OCI-LY3 (cell line): ENCODE measurements around the gene MUCL3.

ENCODE experiments used
- H2AFZ ChIP-seq: fragments of 200-600, 300-600 bp; shearing (Covaris generic); 2 replicates; pipeline ENCODE4 v1.6.0; 2014; ENCODE audit warnings: antibody characterized with exemption, low read depth, low read length
- H3K27ac ChIP-seq: fragments of 200-600, 300-600 bp; sonication (generic); 2 replicates; pipeline ENCODE4 v1.5.1; 2014; ENCODE audit warnings: mild to moderate bottlenecking, low read length, moderate library complexity, mixed read lengths
- H3K27me3 ChIP-seq: fragments of 200-600, 300-600 bp; sonication (generic); 2 replicates; pipeline ENCODE4 v1.6.1; 2014; ENCODE audit warnings: low read depth, low read length, mixed read lengths
- H3K36me3 ChIP-seq: fragments of 200-600, 300-600 bp; sonication (generic); replicated peaks from 2 replicates; pipeline ENCODE3; 2014; ENCODE audit warnings: low read depth, low read length, mixed read lengths
- H3K4me1 ChIP-seq: fragments of 300-600, 200-600 bp; sonication (generic); 2 replicates; pipeline ENCODE4 v1.6.1; 2014; ENCODE audit warnings: low read length, mixed read lengths
- H3K4me2 ChIP-seq: fragments of 200-600, 300-600 bp; sonication (generic); 2 replicates; pipeline ENCODE4 v1.6.1; 2014; ENCODE audit warnings: low read length, mixed read lengths
- H3K4me3 ChIP-seq: fragments of 300-600, 200-600 bp; sonication (generic); 2 replicates; pipeline ENCODE4 v1.5.1; 2014; ENCODE audit warnings: antibody characterized with exemption, mild to moderate bottlenecking, low read length, moderate library complexity
- H3K79me2 ChIP-seq: fragments of 300-600, 200-600 bp; shearing (Covaris generic); 2 replicates; pipeline ENCODE4 v1.6.1; 2014; ENCODE audit warnings: mild to moderate bottlenecking, low read length, mixed read lengths
- H3K9ac ChIP-seq: fragments of 300-600, 200-600 bp; shearing (Covaris generic); 2 replicates; pipeline ENCODE4 v1.6.0; 2014; ENCODE audit warnings: mild to moderate bottlenecking, low read length, moderate library complexity
- H3K9me3 ChIP-seq: fragments of 200-600, 300-600 bp; shearing (Covaris generic); 2 replicates; pipeline ENCODE4 v1.6.1; 2014; ENCODE audit warnings: low read length, mixed read lengths; ENCODE audit not compliant: insufficient read depth
- H4K20me1 ChIP-seq: fragments of 200-600, 300-600 bp; sonication (generic); 2 replicates; pipeline ENCODE4 v1.6.1; 2016; ENCODE audit warnings: low read length, mixed read lengths; ENCODE audit not compliant: insufficient read depth
- EZH2phosphoT487 ChIP-seq: fragments of 200-600 bp; shearing (Covaris generic); IDR thresholded peaks from 2 replicates; pipeline ENCODE4 v1.6.1; 2018; ENCODE audit warnings: antibody characterized with exemption, mixed run types, low read depth
- TF ChIP-seq, protein P1 (sequence below): fragments of 200-600, 300-600 bp; sonication (generic); IDR thresholded peaks from 2 replicates; pipeline ENCODE4 v1.5.1; 2014; ENCODE audit warnings: antibody characterized with exemption, low read length, low read depth

Gene MUCL3

DNA sequence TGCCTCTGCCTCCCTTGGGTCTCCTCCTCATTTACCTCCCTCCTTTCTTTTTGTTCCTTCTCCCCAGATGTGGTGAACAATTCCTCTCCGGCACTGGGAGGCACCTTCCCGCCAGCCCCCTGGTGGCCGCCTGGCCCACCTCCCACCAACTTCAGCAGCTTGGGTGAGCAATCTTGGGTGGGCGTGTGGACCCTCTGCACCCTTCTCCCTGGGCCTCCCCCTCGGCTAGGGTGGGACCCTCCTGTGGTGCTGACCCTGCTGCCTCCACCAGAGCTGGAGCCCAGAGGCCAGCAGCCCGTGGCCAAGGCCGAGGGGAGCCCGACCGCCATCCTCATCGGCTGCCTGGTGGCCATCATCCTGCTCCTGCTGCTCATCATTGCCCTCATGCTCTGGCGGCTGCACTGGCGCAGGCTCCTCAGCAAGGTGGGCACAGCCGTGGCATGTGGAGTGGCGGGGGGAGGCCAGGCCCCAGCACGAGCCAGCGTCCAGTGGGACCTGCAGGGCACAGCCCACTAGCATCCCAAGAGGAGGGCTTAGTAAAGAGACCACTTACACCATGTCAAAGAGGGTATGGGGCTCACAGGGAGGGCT is 47.7 kb upstream of the MUCL3 start:
- no peaks in the 10 kb centered on the region for H3K27me3 ChIP-seq
- H3K27ac ChIP-seq: no peak overlapping the region
- H2AFZ ChIP-seq: no peak overlapping the region
- H3K9me3 ChIP-seq: no peaks in the 10 kb centered on the region
- H3K4me3 ChIP-seq: no peak overlapping the region
- no peaks in the 10 kb centered on the region for H3K79me2 ChIP-seq
- H3K4me1 ChIP-seq: no peaks in the 10 kb centered on the region
- H3K36me3 ChIP-seq: no peaks in the 10 kb centered on the region
- H4K20me1 ChIP-seq: no peaks in the 10 kb centered on the region
- no peak overlapping the region for H3K4me2 ChIP-seq
- no peak for TF ChIP-seq EZH2phosphoT487
- TF ChIP-seq, protein P1, sequence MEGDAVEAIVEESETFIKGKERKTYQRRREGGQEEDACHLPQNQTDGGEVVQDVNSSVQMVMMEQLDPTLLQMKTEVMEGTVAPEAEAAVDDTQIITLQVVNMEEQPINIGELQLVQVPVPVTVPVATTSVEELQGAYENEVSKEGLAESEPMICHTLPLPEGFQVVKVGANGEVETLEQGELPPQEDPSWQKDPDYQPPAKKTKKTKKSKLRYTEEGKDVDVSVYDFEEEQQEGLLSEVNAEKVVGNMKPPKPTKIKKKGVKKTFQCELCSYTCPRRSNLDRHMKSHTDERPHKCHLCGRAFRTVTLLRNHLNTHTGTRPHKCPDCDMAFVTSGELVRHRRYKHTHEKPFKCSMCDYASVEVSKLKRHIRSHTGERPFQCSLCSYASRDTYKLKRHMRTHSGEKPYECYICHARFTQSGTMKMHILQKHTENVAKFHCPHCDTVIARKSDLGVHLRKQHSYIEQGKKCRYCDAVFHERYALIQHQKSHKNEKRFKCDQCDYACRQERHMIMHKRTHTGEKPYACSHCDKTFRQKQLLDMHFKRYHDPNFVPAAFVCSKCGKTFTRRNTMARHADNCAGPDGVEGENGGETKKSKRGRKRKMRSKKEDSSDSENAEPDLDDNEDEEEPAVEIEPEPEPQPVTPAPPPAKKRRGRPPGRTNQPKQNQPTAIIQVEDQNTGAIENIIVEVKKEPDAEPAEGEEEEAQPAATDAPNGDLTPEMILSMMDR: no peak
- no peak overlapping the region for H3K9ac ChIP-seq

DNA sequence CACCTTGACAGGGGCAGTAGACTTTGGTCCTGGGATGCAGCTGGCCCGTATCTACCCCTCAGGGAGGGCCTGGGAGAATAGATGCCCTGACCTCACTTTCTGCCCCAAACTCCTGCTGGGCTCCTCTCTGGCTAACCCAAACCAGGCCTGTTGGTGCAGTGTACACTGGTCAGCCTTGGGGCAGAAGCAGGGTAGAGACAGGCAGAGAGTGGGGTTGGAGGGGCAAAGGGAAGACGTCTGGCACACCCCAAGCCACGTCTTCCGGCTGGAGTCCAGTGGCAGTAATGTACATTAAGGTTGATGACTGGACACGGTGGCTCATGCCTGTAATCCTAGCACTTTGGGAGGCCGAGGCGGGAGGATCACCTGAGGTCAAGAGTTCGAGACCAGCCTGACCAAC is 47.1 kb upstream of the MUCL3 start:
- no peaks in the 10 kb centered on the region for H3K36me3 ChIP-seq
- TF ChIP-seq, protein P1: no peak
- TF ChIP-seq EZH2phosphoT487: no peak
- no peak overlapping the region for H3K9ac ChIP-seq
- no peaks in the 10 kb centered on the region for H3K79me2 ChIP-seq
- H3K4me1 ChIP-seq: no peaks in the 10 kb centered on the region
- no peaks in the 10 kb centered on the region for H3K27me3 ChIP-seq
- H3K4me3 ChIP-seq: no peak overlapping the region
- H3K4me2 ChIP-seq: no peak overlapping the region
- no peaks in the 10 kb centered on the region for H3K9me3 ChIP-seq
- H4K20me1 ChIP-seq: no peaks in the 10 kb centered on the region
- no peak overlapping the region for H3K27ac ChIP-seq
- H2AFZ ChIP-seq: no peak overlapping the region

DNA sequence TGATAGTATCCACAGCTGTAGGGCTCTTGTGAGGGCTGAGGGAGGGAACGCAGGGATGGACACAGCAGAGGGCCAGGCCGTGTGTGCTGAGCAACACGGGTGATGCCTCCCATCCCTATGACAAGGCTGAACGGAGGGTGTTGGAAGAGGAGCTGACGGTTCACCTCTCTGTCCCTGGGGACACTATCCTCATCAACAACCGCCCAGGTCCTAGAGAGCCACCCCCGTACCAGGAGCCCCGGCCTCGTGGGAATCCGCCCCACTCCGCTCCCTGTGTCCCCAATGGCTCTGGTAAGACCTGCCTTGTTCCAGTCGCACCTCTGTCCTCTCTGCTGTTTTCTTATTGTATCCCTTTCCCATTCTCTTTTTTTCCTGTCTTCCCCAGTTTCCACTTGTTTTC is 46.4 kb upstream of the MUCL3 start:
- no peak overlapping the region for H3K9ac ChIP-seq
- H3K36me3 ChIP-seq: no peaks in the 10 kb centered on the region
- H2AFZ ChIP-seq: no peak overlapping the region
- no peaks in the 10 kb centered on the region for H3K9me3 ChIP-seq
- no peaks in the 10 kb centered on the region for H3K27me3 ChIP-seq
- no peak overlapping the region for H3K4me2 ChIP-seq
- H3K79me2 ChIP-seq: no peaks in the 10 kb centered on the region
- no peaks in the 10 kb centered on the region for H4K20me1 ChIP-seq
- H3K27ac ChIP-seq: no peak overlapping the region
- TF ChIP-seq, protein P1: no peak
- TF ChIP-seq EZH2phosphoT487: no peak
- no peak overlapping the region for H3K4me3 ChIP-seq
- H3K4me1 ChIP-seq: no peaks in the 10 kb centered on the region

DNA sequence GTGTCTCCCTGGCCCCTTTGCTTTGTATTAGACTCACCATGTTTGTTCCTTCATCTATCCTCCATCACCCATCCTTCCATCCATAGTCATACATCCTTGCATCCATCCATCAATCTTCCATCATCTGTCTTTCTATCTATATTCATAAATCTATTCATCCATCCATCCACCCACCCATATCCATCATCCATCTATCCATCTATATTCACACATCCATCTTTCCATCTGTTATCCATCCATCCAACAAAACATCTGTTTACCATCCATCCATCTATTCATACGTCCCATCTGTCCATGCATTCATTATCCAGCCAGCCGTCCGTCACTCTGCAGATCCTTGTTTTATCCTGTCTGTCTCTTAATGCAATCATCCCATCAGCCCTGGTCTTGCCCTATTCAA is 45.8 kb upstream of the MUCL3 start:
- no peak overlapping the region for H3K27ac ChIP-seq
- H3K36me3 ChIP-seq: no peaks in the 10 kb centered on the region
- H3K4me2 ChIP-seq: no peak overlapping the region

More for the DNA sequence above, 45.8 kb upstream of the MUCL3 start:
- Histone ChIP-seq H4K20me1 (no peaks in the 10 kb centered on the region), H3K4me3 (no peak overlapping the region), H3K27me3 (no peaks in the 10 kb centered on the region), H3K9ac (no peak overlapping the region), H3K4me1 (no peaks in the 10 kb centered on the region), H2AFZ (no peak overlapping the region), H3K79me2 (no peaks in the 10 kb centered on the region), H3K9me3 (no peaks in the 10 kb centered on the region)
- TF ChIP-seq, protein P1: no peak
- TF ChIP-seq EZH2phosphoT487: no peak
